ENCODE measurements around the gene LITAF.
"Not testable (repeated sequence)": the region's sequence is repeated elsewhere in the genome, so short reads cannot be mapped to it uniquely, and the experiment has no call there.

LITAF gene

GRCh38 chr16:11597235-11598095, 10.7 kb upstream of the LITAF start:
- DNase-seq: peak; percentile 47

GRCh38 chr16:11596572-11597226, 10.0 kb upstream of the LITAF start:
- no peak for DNase-seq

- no peak for DNase-seq
Observed at GRCh38 chr16:11593581-11593980, 6.9 kb upstream of the LITAF start.

GRCh38 chr16:11593076-11593475, 6.4 kb upstream of the LITAF start:
- DNase-seq: not testable (repeated sequence)

- DNase-seq: not testable (repeated sequence)
Observed at GRCh38 chr16:11591630-11592029, 4.9 kb upstream of the LITAF start.

- no peak for DNase-seq
Observed at GRCh38 chr16:11589198-11589550, 2.5 kb upstream of the LITAF start.

GRCh38 chr16:11588321-11589197, 1.8 kb upstream of the LITAF start:
- no peak for DNase-seq

- peak; percentile 35 for DNase-seq
Observed at GRCh38 chr16:11587643-11588247, 1.0 kb upstream of the LITAF start.

GRCh38 chr16:11586378-11586855, 302 bp downstream of the LITAF start:
- DNase-seq: no peak

GRCh38 chr16:11585460-11586377, 1.0 kb downstream of the LITAF start:
- DNase-seq: peak; percentile 47

- no peak for DNase-seq
Observed at GRCh38 chr16:11583889-11584565, 2.7 kb downstream of the LITAF start.

GRCh38 chr16:11583166-11583565, 3.6 kb downstream of the LITAF start:
- DNase-seq: no peak

GRCh38 chr16:11582157-11582814, 4.4 kb downstream of the LITAF start:
- no peak for DNase-seq

- no peak for DNase-seq
Observed at GRCh38 chr16:11581678-11582077, 5.0 kb downstream of the LITAF start.

- DNase-seq: no peak
Observed at GRCh38 chr16:11580451-11581086, 6.2 kb downstream of the LITAF start.

GRCh38 chr16:11577290-11577660, 9.4 kb downstream of the LITAF start:
- not testable (repeated sequence) for DNase-seq

GRCh38 chr16:11576427-11577289, 10.1 kb downstream of the LITAF start:
- DNase-seq: no peak

GRCh38 chr16:11575223-11575589, 11.5 kb downstream of the LITAF start:
- no peak for DNase-seq
